ENCODE results near the gene CST7.

Gene CST7

GRCh38 chr20:24953621-24954133 is 4.6 kb downstream of the CST7 start:
- ATAC-seq (ENCODE audit: low read depth) (no peak), DNase-seq (ENCODE audit: low spot score) (peak; percentile 47)
- no peak overlapping the region for H3K27ac ChIP-seq (ENCODE audit: poor library complexity, severe bottlenecking)
- TF ChIP-seq, protein P1, sequence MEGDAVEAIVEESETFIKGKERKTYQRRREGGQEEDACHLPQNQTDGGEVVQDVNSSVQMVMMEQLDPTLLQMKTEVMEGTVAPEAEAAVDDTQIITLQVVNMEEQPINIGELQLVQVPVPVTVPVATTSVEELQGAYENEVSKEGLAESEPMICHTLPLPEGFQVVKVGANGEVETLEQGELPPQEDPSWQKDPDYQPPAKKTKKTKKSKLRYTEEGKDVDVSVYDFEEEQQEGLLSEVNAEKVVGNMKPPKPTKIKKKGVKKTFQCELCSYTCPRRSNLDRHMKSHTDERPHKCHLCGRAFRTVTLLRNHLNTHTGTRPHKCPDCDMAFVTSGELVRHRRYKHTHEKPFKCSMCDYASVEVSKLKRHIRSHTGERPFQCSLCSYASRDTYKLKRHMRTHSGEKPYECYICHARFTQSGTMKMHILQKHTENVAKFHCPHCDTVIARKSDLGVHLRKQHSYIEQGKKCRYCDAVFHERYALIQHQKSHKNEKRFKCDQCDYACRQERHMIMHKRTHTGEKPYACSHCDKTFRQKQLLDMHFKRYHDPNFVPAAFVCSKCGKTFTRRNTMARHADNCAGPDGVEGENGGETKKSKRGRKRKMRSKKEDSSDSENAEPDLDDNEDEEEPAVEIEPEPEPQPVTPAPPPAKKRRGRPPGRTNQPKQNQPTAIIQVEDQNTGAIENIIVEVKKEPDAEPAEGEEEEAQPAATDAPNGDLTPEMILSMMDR (IDR thresholded peaks at IDR 0.05; ENCODE audit: poor library complexity, severe bottlenecking) = no peak
- H3K36me3 ChIP-seq (ENCODE audit: low read depth) = no peaks in the 10 kb centered on the region
- H3K27me3 ChIP-seq (ENCODE audit: insufficient read depth, poor library complexity, severe bottlenecking) = no peaks in the 10 kb centered on the region
- H3K9me3 ChIP-seq (ENCODE audit: severe bottlenecking) = no peaks in the 10 kb centered on the region
- H3K4me1 ChIP-seq (ENCODE audit: insufficient read depth, poor library complexity, severe bottlenecking) = no peaks in the 10 kb centered on the region
- no peak overlapping the region for H3K4me3 ChIP-seq (ENCODE audit: severe bottlenecking)

DNA sequence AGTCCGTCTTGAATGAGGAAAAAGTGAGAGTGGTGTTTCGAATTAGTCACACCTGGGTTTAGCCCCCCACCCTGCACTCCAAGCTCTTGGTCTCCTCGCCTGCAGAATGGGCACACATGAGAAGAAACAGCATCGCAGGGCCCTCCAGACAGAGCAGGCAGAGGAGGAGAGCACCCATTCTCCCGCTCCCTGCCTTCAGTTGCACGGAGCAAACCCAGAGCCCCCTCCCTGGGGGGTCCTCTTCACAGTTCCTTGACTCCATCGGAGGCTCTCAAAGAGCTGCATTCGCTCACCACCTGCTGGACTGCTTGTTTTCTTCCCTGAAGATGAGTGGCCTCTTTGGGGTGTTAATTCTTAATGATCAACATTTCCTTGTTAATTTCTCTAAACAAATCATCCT is 5.1 kb downstream of the CST7 start:
- no peaks in the 10 kb centered on the region; the same call in 1 of the 2 replicates for H3K36me3 ChIP-seq (ENCODE audit: low read depth)
- no peak overlapping the region for H3K27ac ChIP-seq (ENCODE audit: poor library complexity, severe bottlenecking)
- TF ChIP-seq, protein P1 (IDR thresholded peaks at IDR 0.05; ENCODE audit: poor library complexity, severe bottlenecking) = no peak
- H3K27me3 ChIP-seq (ENCODE audit: insufficient read depth, poor library complexity, severe bottlenecking) = no peaks in the 10 kb centered on the region
- ATAC-seq (ENCODE audit: low read depth) = no peak
- H3K4me1 ChIP-seq (ENCODE audit: insufficient read depth, poor library complexity, severe bottlenecking) = no peaks in the 10 kb centered on the region
- DNase-seq (ENCODE audit: low spot score) = peak; percentile 46
- H3K4me3 ChIP-seq (ENCODE audit: severe bottlenecking) = no peak overlapping the region
- H3K9me3 ChIP-seq (ENCODE audit: severe bottlenecking) = no peaks in the 10 kb centered on the region

GRCh38 chr20:24954566-24954965 is 5.5 kb downstream of the CST7 start:
- DNase-seq (ENCODE audit: low spot score) (no peak), ATAC-seq (ENCODE audit: low read depth) (no peak)
- no peaks in the 10 kb centered on the region; the same call in 1 of the 2 replicates for H3K36me3 ChIP-seq (ENCODE audit: low read depth)
- no peaks in the 10 kb centered on the region for H3K4me1 ChIP-seq (ENCODE audit: insufficient read depth, poor library complexity, severe bottlenecking)
- H3K9me3 ChIP-seq (ENCODE audit: severe bottlenecking) = no peaks in the 10 kb centered on the region
- TF ChIP-seq, protein P1 (IDR thresholded peaks at IDR 0.05; ENCODE audit: poor library complexity, severe bottlenecking) = no peak
- no peaks in the 10 kb centered on the region for H3K27me3 ChIP-seq (ENCODE audit: insufficient read depth, poor library complexity, severe bottlenecking)
- no peak overlapping the region for H3K27ac ChIP-seq (ENCODE audit: poor library complexity, severe bottlenecking)
- no peak overlapping the region for H3K4me3 ChIP-seq (ENCODE audit: severe bottlenecking)

DNA sequence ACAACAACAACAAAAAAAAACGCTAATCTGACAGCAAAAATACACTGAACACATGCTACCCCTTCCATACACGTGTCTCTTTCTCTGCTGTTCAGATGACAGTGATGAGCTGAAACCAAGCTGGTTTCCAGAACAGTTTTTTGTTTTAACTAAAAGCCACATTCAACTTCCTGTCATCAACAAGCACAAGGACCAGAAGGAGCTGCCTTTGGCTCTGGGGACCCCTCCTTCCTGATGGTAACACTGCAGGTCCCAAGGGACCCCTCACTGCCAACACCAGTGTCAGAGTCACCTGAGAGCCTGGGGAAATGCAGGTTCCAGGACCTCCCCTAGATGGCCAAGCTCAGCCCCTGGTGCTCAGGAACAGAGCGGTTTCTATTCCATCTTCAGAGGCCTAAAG is 6.0 kb downstream of the CST7 start:
- ATAC-seq (ENCODE audit: low read depth) (no peak), DNase-seq (ENCODE audit: low spot score) (peak; percentile 20)
- TF ChIP-seq, protein P1 (IDR thresholded peaks at IDR 0.05; ENCODE audit: poor library complexity, severe bottlenecking) = no peak

DNA sequence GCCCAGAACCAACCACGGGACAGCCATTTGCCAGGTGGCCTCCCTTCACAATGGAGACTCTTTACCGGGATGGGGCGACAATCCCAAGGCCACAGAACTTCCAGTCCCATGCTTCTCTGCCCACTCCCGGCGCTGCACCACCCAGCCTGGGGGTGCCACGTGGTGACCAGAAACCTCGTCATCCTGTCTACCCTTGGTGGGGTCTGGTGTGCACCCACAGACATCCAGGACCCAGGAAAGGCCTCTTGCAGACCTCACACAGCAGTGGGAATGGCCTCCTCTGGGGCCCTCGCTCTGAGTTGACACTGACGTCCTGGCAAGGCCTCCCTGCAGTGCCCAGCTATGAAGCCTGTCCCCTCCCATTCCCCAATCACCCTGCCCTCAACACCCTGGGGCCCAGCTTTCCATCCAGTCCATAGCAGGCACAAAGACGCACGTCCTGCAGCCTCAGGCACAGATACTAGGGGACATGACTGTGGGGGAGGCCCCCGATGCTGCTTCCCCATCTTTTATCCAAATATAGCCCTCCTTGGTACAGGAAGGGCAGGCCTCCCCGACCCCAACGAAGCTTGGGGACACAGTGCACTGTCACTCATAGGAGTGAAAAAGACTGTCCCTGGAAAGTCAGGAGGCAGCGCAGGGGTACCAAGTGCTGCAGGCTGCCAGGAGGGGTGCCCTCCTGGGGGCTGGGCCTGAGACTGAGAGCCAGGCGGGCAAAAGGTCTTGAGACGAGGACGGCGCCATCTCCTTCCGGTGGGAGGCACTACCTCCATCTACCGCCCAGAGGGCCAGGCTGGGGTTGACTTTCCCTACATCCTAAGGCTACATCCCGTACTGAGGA is 7.2 kb downstream of the CST7 start:
- Histone ChIP-seq H3K4me1 (ENCODE audit: insufficient read depth, poor library complexity, severe bottlenecking) (no peaks in the 10 kb centered on the region), H3K4me3 (ENCODE audit: severe bottlenecking) (no peak overlapping the region), H3K36me3 (ENCODE audit: low read depth) (no peaks in the 10 kb centered on the region; the same call in 1 of the 2 replicates), H3K9me3 (ENCODE audit: severe bottlenecking) (no peaks in the 10 kb centered on the region), H3K27ac (ENCODE audit: poor library complexity, severe bottlenecking) (no peak overlapping the region), H3K27me3 (ENCODE audit: insufficient read depth, poor library complexity, severe bottlenecking) (no peaks in the 10 kb centered on the region)
- TF ChIP-seq, protein P1 (IDR thresholded peaks at IDR 0.05; ENCODE audit: poor library complexity, severe bottlenecking) = no peak
- ATAC-seq (ENCODE audit: low read depth) = no peak
- peak; percentile 40 for DNase-seq (ENCODE audit: low spot score)

More for the DNA sequence above, 6.0 kb downstream of the CST7 start:
- no peaks in the 10 kb centered on the region for H3K4me1 ChIP-seq (ENCODE audit: insufficient read depth, poor library complexity, severe bottlenecking)
- H3K9me3 ChIP-seq (ENCODE audit: severe bottlenecking) = no peaks in the 10 kb centered on the region
- no peaks in the 10 kb centered on the region for H3K27me3 ChIP-seq (ENCODE audit: insufficient read depth, poor library complexity, severe bottlenecking)
- H3K4me3 ChIP-seq (ENCODE audit: severe bottlenecking) = no peak overlapping the region
- H3K36me3 ChIP-seq (ENCODE audit: low read depth) = no peaks in the 10 kb centered on the region; the same call in 1 of the 2 replicates
- H3K27ac ChIP-seq (ENCODE audit: poor library complexity, severe bottlenecking) = no peak overlapping the region
